Esophagus muscularis mucosa (tissue), 3 donors: Measurements from ENCODE around the gene METRNL.

ENCODE experiments used
- POLR2A ChIP-seq: fragments of 450-650 bp; IDR thresholded peaks from one replicate; pipeline ENCODE4 v1.6.1; 2017; ENCODE audit warnings: antibody characterized with exemption, moderate library complexity, mild to moderate bottlenecking, low read depth
- POLR2AphosphoS5 ChIP-seq, 2 donors: sonication (generic); formaldehyde crosslinking; IDR thresholded peaks; one replicate each; pipeline ENCODE4 v1.6.1; 2017; ENCODE audit warnings: antibody characterized with exemption in 2 of 2
- TF ChIP-seq, protein P1 (sequence below), 3 experiments: fragments of 200-600 bp in 2 of 3; fragments of 450-650 bp in 1 of 3; sonication (generic) in 2 of 3; IDR thresholded peaks; one replicate each; pipeline ENCODE4 v1.5.1; 2017 to 2019; ENCODE audit warnings: antibody characterized with exemption in 3 of 3, mild to moderate bottlenecking in 2 of 3, moderate library complexity in 1 of 3

DNA sequence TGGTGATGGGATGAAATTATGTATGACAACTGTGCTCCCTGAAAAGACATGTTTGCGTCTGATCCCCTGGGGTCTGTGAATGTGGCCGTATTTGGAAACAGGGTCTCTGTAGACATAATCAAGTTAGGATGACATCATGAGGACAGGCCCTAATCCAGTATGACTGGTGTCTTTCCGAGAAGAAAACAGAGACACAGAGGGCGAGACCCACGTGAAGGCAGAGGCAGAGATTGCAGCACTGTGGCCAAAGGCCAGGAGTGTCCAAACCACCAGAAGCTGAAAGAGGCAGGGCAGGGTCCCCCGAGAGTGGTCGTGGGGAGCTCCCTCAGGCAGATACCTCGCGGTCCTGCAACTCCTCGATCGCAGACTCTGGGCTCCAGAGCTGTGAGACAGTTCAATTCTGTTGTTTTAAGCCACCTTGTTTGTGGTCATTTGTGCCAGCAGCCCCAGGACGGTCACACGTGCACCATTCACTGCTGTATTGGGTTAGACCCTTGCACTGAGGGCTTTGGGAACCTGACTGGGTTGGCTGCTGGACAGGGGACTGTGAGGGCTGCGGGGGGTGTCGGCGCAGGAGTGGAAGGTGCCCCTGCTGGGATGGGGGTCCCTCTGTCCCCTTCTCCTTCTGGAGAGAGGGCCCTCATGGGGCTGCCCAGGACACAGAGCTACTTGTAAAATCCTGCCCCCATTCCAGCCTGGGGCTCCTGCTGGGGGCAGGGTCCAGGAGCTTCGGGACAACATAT lies 27.7 kb downstream of the METRNL start:
- TF ChIP-seq POLR2AphosphoS5 (IDR thresholded peaks at IDR 0.05) (no peak), POLR2A (no peak)
- TF ChIP-seq, protein P1, sequence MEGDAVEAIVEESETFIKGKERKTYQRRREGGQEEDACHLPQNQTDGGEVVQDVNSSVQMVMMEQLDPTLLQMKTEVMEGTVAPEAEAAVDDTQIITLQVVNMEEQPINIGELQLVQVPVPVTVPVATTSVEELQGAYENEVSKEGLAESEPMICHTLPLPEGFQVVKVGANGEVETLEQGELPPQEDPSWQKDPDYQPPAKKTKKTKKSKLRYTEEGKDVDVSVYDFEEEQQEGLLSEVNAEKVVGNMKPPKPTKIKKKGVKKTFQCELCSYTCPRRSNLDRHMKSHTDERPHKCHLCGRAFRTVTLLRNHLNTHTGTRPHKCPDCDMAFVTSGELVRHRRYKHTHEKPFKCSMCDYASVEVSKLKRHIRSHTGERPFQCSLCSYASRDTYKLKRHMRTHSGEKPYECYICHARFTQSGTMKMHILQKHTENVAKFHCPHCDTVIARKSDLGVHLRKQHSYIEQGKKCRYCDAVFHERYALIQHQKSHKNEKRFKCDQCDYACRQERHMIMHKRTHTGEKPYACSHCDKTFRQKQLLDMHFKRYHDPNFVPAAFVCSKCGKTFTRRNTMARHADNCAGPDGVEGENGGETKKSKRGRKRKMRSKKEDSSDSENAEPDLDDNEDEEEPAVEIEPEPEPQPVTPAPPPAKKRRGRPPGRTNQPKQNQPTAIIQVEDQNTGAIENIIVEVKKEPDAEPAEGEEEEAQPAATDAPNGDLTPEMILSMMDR (IDR thresholded peaks at IDR 0.05): no peak
